ENCODE results near the gene DLGAP1. TPM values are rescaled to one million over a fixed set of nuclear protein-coding genes. Genes with fewer than 3 reads are reported as not detected.

The DLGAP1 gene
- total RNA-seq, 3 donors from 2014 or later = 0.96 to 17.6 (median 5.2) TPM

DNA sequence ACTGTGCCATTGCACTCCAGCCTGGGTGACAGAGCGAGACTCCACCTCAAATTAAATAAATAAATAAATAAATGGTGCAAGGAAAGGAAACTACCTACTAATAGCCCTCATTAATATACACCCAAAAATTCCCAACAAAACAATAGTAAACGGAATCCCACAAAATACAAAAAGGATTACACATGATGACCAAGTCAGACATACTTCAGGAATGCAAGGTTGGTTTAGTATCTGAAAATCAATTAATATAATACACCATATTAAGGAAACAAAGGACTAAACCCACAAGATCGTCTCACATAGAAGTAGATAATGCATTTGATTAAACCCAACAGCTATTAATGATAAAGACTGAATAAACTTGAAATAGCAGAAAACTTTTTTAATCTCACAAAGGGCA lies 697.7 kb downstream of the DLGAP1 start:
- Histone ChIP-seq H3K36me3 (no peaks in the 10 kb centered on the region), H3K4me3 (no peak overlapping the region), H3K9me3 (peaks cover 9 to 10% of the 10 kb centered on the region in 2 donors), H3K27ac (no peak overlapping the region), H3K27me3 (no peaks in the 10 kb centered on the region), H3K4me1 (no peaks in the 10 kb centered on the region)
- intact Hi-C loops (cut with DNase I; ENCODE audit: low total_unique reads) = no loop called here
- no peak for DNase-seq (ENCODE audit: low spot score in 2 of 2)
- TF ChIP-seq, protein P1, sequence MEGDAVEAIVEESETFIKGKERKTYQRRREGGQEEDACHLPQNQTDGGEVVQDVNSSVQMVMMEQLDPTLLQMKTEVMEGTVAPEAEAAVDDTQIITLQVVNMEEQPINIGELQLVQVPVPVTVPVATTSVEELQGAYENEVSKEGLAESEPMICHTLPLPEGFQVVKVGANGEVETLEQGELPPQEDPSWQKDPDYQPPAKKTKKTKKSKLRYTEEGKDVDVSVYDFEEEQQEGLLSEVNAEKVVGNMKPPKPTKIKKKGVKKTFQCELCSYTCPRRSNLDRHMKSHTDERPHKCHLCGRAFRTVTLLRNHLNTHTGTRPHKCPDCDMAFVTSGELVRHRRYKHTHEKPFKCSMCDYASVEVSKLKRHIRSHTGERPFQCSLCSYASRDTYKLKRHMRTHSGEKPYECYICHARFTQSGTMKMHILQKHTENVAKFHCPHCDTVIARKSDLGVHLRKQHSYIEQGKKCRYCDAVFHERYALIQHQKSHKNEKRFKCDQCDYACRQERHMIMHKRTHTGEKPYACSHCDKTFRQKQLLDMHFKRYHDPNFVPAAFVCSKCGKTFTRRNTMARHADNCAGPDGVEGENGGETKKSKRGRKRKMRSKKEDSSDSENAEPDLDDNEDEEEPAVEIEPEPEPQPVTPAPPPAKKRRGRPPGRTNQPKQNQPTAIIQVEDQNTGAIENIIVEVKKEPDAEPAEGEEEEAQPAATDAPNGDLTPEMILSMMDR (IDR thresholded peaks at IDR 0.05) = no peak
- TF ChIP-seq POLR2A (IDR thresholded peaks at IDR 0.05) (no peak), POLR2AphosphoS5 (IDR thresholded peaks at IDR 0.05) (no peak)

DNA sequence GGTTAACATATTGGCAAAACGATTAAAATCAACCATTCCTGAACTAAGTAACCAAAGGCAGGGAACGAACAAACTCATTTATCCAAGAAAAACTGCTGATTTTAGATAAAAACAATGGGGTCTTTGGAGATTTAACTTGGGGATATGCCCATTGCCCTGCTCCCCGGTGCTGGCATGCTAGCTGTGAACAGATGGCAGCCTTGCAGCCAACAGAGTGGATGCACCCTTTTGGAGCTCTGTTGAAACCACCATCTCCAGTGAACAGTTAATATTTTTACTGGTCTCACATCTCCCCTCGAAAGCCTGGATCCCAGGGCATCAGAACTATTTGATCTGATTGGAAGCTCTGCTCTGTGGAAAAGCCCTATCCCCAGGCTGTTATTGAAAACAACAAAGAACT lies 702.0 kb downstream of the DLGAP1 start:
- Histone ChIP-seq H3K27me3 (no peaks in the 10 kb centered on the region), H3K27ac (no peak overlapping the region), H3K4me1 (no peaks in the 10 kb centered on the region), H3K36me3 (no peaks in the 10 kb centered on the region), H3K4me3 (no peak overlapping the region), H3K9me3 (peaks cover 9 to 10% of the 10 kb centered on the region in 2 donors)
- DNase-seq (ENCODE audit: low spot score in 2 of 2) = no peak
- TF ChIP-seq, protein P1 (IDR thresholded peaks at IDR 0.05) = no peak
- TF ChIP-seq POLR2AphosphoS5 (IDR thresholded peaks at IDR 0.05) (no peak), POLR2A (IDR thresholded peaks at IDR 0.05) (no peak)
- intact Hi-C loops (cut with DNase I; ENCODE audit: low total_unique reads) = no loop called here

DNA sequence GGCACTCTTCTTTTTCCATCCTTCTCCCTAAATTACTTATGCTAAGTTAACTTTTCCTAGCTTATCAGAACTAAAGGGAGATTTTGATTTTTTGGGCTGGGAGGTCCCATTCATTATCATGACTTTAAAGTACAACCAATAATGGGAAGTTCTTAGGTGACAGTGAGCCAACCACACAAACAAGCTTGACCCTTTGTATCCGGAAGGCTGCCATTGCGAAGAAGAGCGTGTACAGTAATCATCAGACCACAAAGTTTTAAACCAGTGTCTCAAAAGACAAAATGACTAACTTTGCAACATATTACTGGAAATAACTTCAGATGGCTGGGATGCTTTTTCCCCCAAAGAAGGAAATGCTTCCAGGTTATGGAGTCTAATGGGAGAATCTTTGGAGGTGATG lies 707.0 kb downstream of the DLGAP1 start:
- intact Hi-C loops (cut with DNase I; ENCODE audit: low total_unique reads) = no loop called here
- no peak overlapping the region for H3K4me3 ChIP-seq
- H3K36me3 ChIP-seq = no peaks in the 10 kb centered on the region
- no peaks in the 10 kb centered on the region for H3K4me1 ChIP-seq
- no peaks in the 10 kb centered on the region for H3K27me3 ChIP-seq
- TF ChIP-seq, protein P1 (IDR thresholded peaks at IDR 0.05) = no peak
- no peak for TF ChIP-seq POLR2A (IDR thresholded peaks at IDR 0.05)
- H3K27ac ChIP-seq = no peak overlapping the region
- H3K9me3 ChIP-seq = no peaks in the 10 kb centered on the region
- no peak for DNase-seq (ENCODE audit: low spot score in 2 of 2)

DNA sequence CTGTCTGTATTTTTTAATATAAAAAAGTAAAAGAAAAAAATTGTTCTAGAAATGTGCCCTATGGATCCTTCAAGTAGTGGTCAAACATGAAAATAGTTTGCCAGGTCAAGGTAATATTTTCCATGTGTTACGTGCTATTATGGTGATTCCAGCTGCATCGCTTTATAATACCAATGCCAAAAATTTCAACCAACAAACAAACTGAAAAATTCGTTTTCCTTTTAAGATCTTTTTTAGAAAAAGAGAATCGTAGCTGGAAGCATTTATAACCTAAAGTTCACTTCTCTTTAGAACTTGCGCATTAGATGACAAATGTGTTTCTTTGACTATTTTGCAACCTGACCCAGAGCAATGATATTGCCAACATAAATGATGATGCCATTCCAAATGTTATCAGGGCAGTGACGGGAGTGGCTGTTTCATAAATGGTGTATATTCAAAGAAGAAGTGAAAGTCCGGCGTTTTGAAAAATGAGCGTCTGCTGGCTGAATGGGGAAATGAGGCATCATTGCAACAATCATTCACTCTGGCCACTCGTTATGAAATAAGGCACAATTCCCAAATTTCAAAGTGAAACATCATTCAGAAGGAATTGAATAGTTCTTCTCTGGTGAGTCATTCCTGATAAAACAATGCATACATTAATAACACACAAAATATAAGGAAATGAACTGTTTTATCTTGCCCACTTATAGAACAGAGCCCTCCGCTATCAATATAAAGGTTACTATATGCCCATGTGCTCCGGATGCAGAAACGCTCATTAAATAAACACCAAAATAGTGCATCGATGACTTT lies 707.7 kb downstream of the DLGAP1 start:
- Histone ChIP-seq H3K27ac (no peak overlapping the region), H3K4me3 (no peak overlapping the region), H3K9me3 (no peaks in the 10 kb centered on the region), H3K36me3 (no peaks in the 10 kb centered on the region), H3K27me3 (no peaks in the 10 kb centered on the region), H3K4me1 (no peaks in the 10 kb centered on the region)
- intact Hi-C loops (cut with DNase I; ENCODE audit: low total_unique reads) = no loop called here
- TF ChIP-seq, protein P1 (IDR thresholded peaks at IDR 0.05) = no peak
- no peak for TF ChIP-seq POLR2A (IDR thresholded peaks at IDR 0.05)
- TF ChIP-seq POLR2AphosphoS5 (IDR thresholded peaks at IDR 0.05) = no peak
- no peak for DNase-seq (ENCODE audit: low spot score in 2 of 2)

DNA sequence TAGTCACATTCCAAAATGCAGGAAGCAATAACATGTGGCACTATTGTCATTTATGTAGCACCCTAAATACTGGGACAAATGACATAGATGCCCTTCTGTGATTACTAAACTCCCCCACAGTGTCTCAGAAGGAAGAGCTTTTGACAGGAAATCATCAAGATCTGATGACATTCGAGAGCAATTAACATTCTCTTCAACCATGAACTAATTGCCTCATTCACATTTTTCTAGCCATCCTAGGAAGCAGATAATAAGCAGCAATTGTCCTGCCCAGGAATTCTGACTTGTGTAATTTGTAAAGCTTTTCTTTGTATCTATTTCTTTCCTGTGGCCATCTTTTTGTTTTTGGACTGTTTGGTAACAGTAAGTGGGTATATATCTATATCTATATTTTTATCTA lies 712.6 kb downstream of the DLGAP1 start:
- no peak for TF ChIP-seq POLR2AphosphoS5 (IDR thresholded peaks at IDR 0.05)
- no peak for TF ChIP-seq POLR2A (IDR thresholded peaks at IDR 0.05)
- Histone ChIP-seq H3K4me3 (no peak overlapping the region), H3K4me1 (no peaks in the 10 kb centered on the region), H3K27me3 (no peaks in the 10 kb centered on the region), H3K36me3 (no peaks in the 10 kb centered on the region), H3K27ac (no peak overlapping the region), H3K9me3 (no peaks in the 10 kb centered on the region)
- DNase-seq (ENCODE audit: low spot score in 2 of 2) = no peak
- intact Hi-C loops (cut with DNase I; ENCODE audit: low total_unique reads) = no loop called here

Data from breast epithelium (tissue), 4 donors.